SK-N-SH treated with all-trans-retinoic acid at 6 μM for 48 hours (cell line): ENCODE data around the gene ZFAND3.

Source experiments
- ATAC-seq: fragments of 200-7000 bp; cut with Tn5 transposase; 3 replicates; pipeline ENCODE4 v1.9.1; 2020; ENCODE audit warnings: mild to moderate bottlenecking, moderate library complexity
- ARNTL ChIP-seq: fragments of 450-650 bp; formaldehyde crosslinking; IDR thresholded peaks from 2 replicates; pipeline ENCODE4 v1.5.0; 2020; ENCODE audit warnings: low read depth, mild to moderate bottlenecking, moderate library complexity, borderline replicate concordance
- BACH2 ChIP-seq: fragments of 250-450 bp; sonication (Bioruptor Pico); IDR thresholded peaks from 2 replicates; pipeline ENCODE4 v1.9.0; 2021; ENCODE audit warnings: mild to moderate bottlenecking, borderline replicate concordance
- CREB5 ChIP-seq: fragments of 250-450 bp; sonication (Bioruptor Pico); IDR thresholded peaks from 2 replicates; pipeline ENCODE4 v1.5.1; 2020; ENCODE audit warnings: low read depth, mild to moderate bottlenecking, moderate library complexity
- CSDC2 ChIP-seq: fragments of 250-450 bp; sonication (Bioruptor Pico); IDR thresholded peaks from 2 replicates; pipeline ENCODE4 v1.5.0; 2020; ENCODE audit warnings: mild to moderate bottlenecking, moderate library complexity
- ESRRG ChIP-seq: fragments of 250-450 bp; sonication (Bioruptor Pico); IDR thresholded peaks from 2 replicates; pipeline ENCODE4 v1.6.1; 2021; ENCODE audit warnings: mild to moderate bottlenecking
- GLIS3 ChIP-seq: fragments of 250-450 bp; sonication (Bioruptor Pico); IDR thresholded peaks from 2 replicates; pipeline ENCODE4 v1.5.0; 2020; ENCODE audit warnings: mild to moderate bottlenecking, moderate library complexity
- ISL1 ChIP-seq: fragments of 250-450 bp; sonication (Bioruptor Pico); IDR thresholded peaks from 2 replicates; pipeline ENCODE4 v2.1.2; 2022; ENCODE audit warnings: mild to moderate bottlenecking, moderate library complexity
- OSR1 ChIP-seq: fragments of 250-450 bp; sonication (Bioruptor Pico); IDR thresholded peaks from 2 replicates; pipeline ENCODE4 v1.8.0; 2022; ENCODE audit warnings: moderate library complexity, mild to moderate bottlenecking, inconsistent platforms
- POU6F1 ChIP-seq: fragments of 250-450 bp; sonication (Bioruptor Pico); IDR thresholded peaks from 2 replicates; pipeline ENCODE4 v1.8.0; 2021; ENCODE audit warnings: low read depth, mild to moderate bottlenecking, moderate library complexity, borderline replicate concordance
- PPARA ChIP-seq: fragments of 250-450 bp; sonication (Bioruptor Pico); IDR thresholded peaks from 2 replicates; pipeline ENCODE4 v1.5.0; 2020; ENCODE audit warnings: mild to moderate bottlenecking, borderline replicate concordance
- RARB ChIP-seq: fragments of 250-450 bp; sonication (Bioruptor Pico); IDR thresholded peaks from 2 replicates; pipeline ENCODE4 v1.8.0; 2021; ENCODE audit warnings: mild to moderate bottlenecking, moderate library complexity
- SNAI2 ChIP-seq: fragments of 250-450 bp; sonication (Bioruptor Pico); IDR thresholded peaks from 2 replicates; pipeline ENCODE4 v1.5.0; 2020; ENCODE audit warnings: mild to moderate bottlenecking, moderate library complexity
- TCF4 ChIP-seq: fragments of 250-450 bp; sonication (Bioruptor Pico); IDR thresholded peaks from 2 replicates; pipeline ENCODE4 v1.8.0; 2021; ENCODE audit warnings: mild to moderate bottlenecking, moderate library complexity, borderline replicate concordance
- TOX ChIP-seq: fragments of 250-450 bp; sonication (Bioruptor Pico); IDR thresholded peaks from 2 replicates; pipeline ENCODE4 v1.8.0; 2021; ENCODE audit warnings: mild to moderate bottlenecking, moderate library complexity, borderline replicate concordance
- TSHZ2 ChIP-seq: fragments of 250-450 bp; sonication (Bioruptor Pico); IDR thresholded peaks from 2 replicates; pipeline ENCODE4 v1.5.0; 2020; ENCODE audit warnings: mild to moderate bottlenecking, moderate library complexity
- ZC3H10 ChIP-seq: fragments of 250-450 bp; sonication (Bioruptor Pico); IDR thresholded peaks from 2 replicates; pipeline ENCODE4 v1.5.1; 2021; ENCODE audit warnings: mild to moderate bottlenecking, moderate library complexity
- ZFP3 ChIP-seq: fragments of 250-450 bp; sonication (Bioruptor Pico); IDR thresholded peaks from 2 replicates; pipeline ENCODE4 v1.5.0; 2020; ENCODE audit warnings: mild to moderate bottlenecking, moderate library complexity
- ZFP30 ChIP-seq: fragments of 450-650 bp; formaldehyde crosslinking; IDR thresholded peaks from 2 replicates; pipeline ENCODE4 v1.5.0; 2022; ENCODE audit warnings: mild to moderate bottlenecking, moderate library complexity
- ZNF565 ChIP-seq: fragments of 450-650 bp; formaldehyde crosslinking; conservative IDR thresholded peaks from 2 replicates; pipeline ENCODE4 v1.5.0; 2020; ENCODE audit warnings: low read depth, mild to moderate bottlenecking, moderate library complexity
- ZNF70 ChIP-seq: fragments of 450-650 bp; formaldehyde crosslinking; IDR thresholded peaks from 2 replicates; pipeline ENCODE4 v1.5.0; 2020; ENCODE audit warnings: mild to moderate bottlenecking, moderate library complexity
- ZNF8 ChIP-seq: fragments of 450-650 bp; formaldehyde crosslinking; IDR thresholded peaks from 2 replicates; pipeline ENCODE4 v1.5.0; 2020; ENCODE audit warnings: mild to moderate bottlenecking, moderate library complexity

ZFAND3 gene

GRCh38 chr6:38011937-38012336 is 192.4 kb downstream of the ZFAND3 start:
- ATAC-seq = no peak
- no peak for TF ChIP-seq ESRRG (CRISPR knock-in tag)
- no peak for TF ChIP-seq ARNTL (CRISPR knock-in tag)
- TF ChIP-seq ZNF565 = no peak
- no peak for TF ChIP-seq POU6F1 (CRISPR knock-in tag)
- TF ChIP-seq TCF4 = no peak
- TF ChIP-seq RARB (CRISPR knock-in tag) = no peak
- no peak for TF ChIP-seq ISL1 (CRISPR knock-in tag)
- TF ChIP-seq PPARA (CRISPR knock-in tag) = no peak
- TF ChIP-seq, all 23 proteins: peak for 0

GRCh38 chr6:38012573-38012972 is 193.0 kb downstream of the ZFAND3 start:
- peak; percentile 53; the same call in 1 of the 3 replicates for ATAC-seq
- TF ChIP-seq GLIS3 (CRISPR knock-in tag) = no peak
- no peak for TF ChIP-seq SNAI2 (CRISPR knock-in tag)
- no peak for TF ChIP-seq ESRRG (CRISPR knock-in tag)
- TF ChIP-seq ISL1 (CRISPR knock-in tag) = no peak
- TF ChIP-seq TOX = no peak
- no peak for TF ChIP-seq ZC3H10 (CRISPR knock-in tag)
- no peak for TF ChIP-seq TCF4
- TF ChIP-seq RARB (CRISPR knock-in tag) = no peak
- no peak for TF ChIP-seq ZFP3 (CRISPR knock-in tag)
- TF ChIP-seq ZNF70 (CRISPR knock-in tag) = no peak
- TF ChIP-seq ARNTL (CRISPR knock-in tag) = no peak
- no peak for TF ChIP-seq POU6F1 (CRISPR knock-in tag)
- no peak for TF ChIP-seq ZNF8 (CRISPR knock-in tag)
- no peak for TF ChIP-seq ZFP30 (CRISPR knock-in tag)
- TF ChIP-seq CREB5 (CRISPR knock-in tag) = no peak
- TF ChIP-seq, all 23 proteins: peak for 0

GRCh38 chr6:38015341-38015740 is 195.8 kb downstream of the ZFAND3 start:
- TF ChIP-seq CREB5 (CRISPR knock-in tag) = no peak
- TF ChIP-seq RARB (CRISPR knock-in tag) = no peak
- no peak for TF ChIP-seq GLIS3 (CRISPR knock-in tag)
- no peak for TF ChIP-seq ZNF8 (CRISPR knock-in tag)
- TF ChIP-seq OSR1 (CRISPR knock-in tag) = no peak
- TF ChIP-seq BACH2 = no peak
- no peak for TF ChIP-seq CSDC2 (CRISPR knock-in tag)
- TF ChIP-seq ISL1 (CRISPR knock-in tag) = no peak
- TF ChIP-seq ZFP30 (CRISPR knock-in tag) = no peak
- TF ChIP-seq ZC3H10 (CRISPR knock-in tag) = no peak
- TF ChIP-seq ZNF70 (CRISPR knock-in tag) = no peak
- no peak for TF ChIP-seq ARNTL (CRISPR knock-in tag)
- TF ChIP-seq TSHZ2 (CRISPR knock-in tag) = no peak
- ATAC-seq = no peak
